ENCODE data around the gene LGALS4.
"Not testable (repeated sequence)": the region's sequence is repeated elsewhere in the genome, so short reads cannot be mapped to it uniquely, and the experiment has no call there.

The LGALS4 gene

DNA sequence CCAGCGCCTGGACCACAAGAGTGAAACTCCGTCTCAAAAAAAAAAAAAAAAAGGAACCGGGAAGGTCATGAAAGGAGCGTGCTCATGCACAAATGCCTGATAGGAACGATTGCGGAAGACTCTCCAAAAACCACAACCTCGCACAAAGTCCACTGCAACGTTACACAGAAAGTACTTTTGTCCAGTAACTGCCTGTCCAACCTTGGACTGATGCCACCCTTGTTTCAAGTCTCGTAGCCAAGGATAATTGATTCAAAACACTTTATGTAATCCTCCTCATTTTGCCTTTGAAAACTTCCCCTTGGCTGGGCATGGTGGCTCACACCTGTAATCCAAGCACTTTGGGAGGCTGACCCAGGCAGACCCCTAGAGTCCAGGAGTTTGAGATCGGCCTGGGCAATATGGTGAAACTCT, 53.1 kb downstream of the LGALS4 start:
- H3K79me2 ChIP-seq (ENCODE audit: insufficient read depth, low read depth), result no peaks in the 10 kb centered on the region
- no peaks in the 10 kb centered on the region for H3K36me3 ChIP-seq (ENCODE audit: insufficient read depth)
- H3K4me2 ChIP-seq, result no peak overlapping the region
- no peaks in the 10 kb centered on the region for H4K20me1 ChIP-seq (ENCODE audit: insufficient read depth)
- TF ChIP-seq, protein P1, sequence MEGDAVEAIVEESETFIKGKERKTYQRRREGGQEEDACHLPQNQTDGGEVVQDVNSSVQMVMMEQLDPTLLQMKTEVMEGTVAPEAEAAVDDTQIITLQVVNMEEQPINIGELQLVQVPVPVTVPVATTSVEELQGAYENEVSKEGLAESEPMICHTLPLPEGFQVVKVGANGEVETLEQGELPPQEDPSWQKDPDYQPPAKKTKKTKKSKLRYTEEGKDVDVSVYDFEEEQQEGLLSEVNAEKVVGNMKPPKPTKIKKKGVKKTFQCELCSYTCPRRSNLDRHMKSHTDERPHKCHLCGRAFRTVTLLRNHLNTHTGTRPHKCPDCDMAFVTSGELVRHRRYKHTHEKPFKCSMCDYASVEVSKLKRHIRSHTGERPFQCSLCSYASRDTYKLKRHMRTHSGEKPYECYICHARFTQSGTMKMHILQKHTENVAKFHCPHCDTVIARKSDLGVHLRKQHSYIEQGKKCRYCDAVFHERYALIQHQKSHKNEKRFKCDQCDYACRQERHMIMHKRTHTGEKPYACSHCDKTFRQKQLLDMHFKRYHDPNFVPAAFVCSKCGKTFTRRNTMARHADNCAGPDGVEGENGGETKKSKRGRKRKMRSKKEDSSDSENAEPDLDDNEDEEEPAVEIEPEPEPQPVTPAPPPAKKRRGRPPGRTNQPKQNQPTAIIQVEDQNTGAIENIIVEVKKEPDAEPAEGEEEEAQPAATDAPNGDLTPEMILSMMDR (conservative IDR thresholded peaks at IDR 0.05; ENCODE audit: low read depth, low read length), result no peak
- no peak overlapping the region for H3K9ac ChIP-seq
- no peaks in the 10 kb centered on the region for H3K4me1 ChIP-seq (ENCODE audit: low read depth, poor library complexity, severe bottlenecking)
- H3K27ac ChIP-seq, result no peak overlapping the region
- H2AFZ ChIP-seq (ENCODE audit: low read depth), result no peak overlapping the region
- no peak overlapping the region for H3K4me3 ChIP-seq (IDR thresholded peaks at IDR 0.05; ENCODE audit: insufficient read depth, low read depth, low read length)
- no peaks in the 10 kb centered on the region for H3K27me3 ChIP-seq (ENCODE audit: insufficient read depth, low read depth)

DNA sequence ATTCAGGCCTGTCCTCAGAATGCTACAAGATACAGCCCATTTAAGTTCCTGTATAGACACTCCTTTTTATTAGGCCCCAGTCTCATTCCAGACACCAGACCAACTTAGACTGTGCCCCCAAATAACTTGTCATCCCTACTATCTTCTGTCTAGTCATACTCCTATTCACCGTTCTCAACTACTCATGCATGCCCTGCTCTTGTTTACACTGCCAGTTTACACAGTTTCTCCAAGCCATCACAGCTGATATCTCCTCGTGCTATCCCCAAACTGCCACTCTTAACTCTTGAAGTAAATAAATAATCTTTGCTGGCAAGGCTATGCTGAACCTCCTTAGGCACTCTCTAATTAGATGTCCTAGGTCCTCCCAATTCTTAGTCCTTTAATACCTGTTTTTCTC, 58.5 kb downstream of the LGALS4 start:
- H3K9ac ChIP-seq; H3K27me3 ChIP-seq (ENCODE audit: insufficient read depth, low read depth); H3K36me3 ChIP-seq (ENCODE audit: insufficient read depth); H2AFZ ChIP-seq (ENCODE audit: low read depth); H3K4me3 ChIP-seq (IDR thresholded peaks at IDR 0.05; ENCODE audit: insufficient read depth, low read depth, low read length); H3K4me1 ChIP-seq (ENCODE audit: low read depth, poor library complexity, severe bottlenecking); H4K20me1 ChIP-seq (ENCODE audit: insufficient read depth); H3K4me2 ChIP-seq; H3K27ac ChIP-seq; H3K79me2 ChIP-seq (ENCODE audit: insufficient read depth, low read depth): not testable (repeated sequence)

DNA sequence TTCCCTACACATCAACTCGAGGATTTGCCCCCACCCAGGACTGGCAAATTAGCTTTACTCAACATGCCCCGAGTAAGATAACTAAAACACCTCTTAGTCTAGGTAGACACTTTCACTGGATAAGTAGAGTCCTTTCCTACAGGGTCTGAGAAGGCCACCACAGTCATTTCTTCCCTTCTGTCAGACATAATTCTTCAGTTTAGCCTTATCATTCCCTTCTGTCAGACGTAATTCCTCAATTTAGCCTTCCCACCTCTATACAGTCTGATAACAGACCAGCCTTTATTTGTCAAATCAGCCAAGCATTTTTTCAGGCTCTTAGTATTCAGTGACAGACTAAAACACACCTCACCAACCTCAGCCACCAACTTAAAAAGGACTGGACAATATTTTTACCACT, 59.0 kb downstream of the LGALS4 start:
- H4K20me1 ChIP-seq (ENCODE audit: insufficient read depth); H3K4me2 ChIP-seq: not testable (repeated sequence)

More for the DNA sequence above, 59.0 kb downstream of the LGALS4 start:
- not testable (repeated sequence) for H3K4me3 ChIP-seq (IDR thresholded peaks at IDR 0.05; ENCODE audit: insufficient read depth, low read depth, low read length); H3K79me2 ChIP-seq (ENCODE audit: insufficient read depth, low read depth); H3K36me3 ChIP-seq (ENCODE audit: insufficient read depth); H3K27ac ChIP-seq; H3K4me1 ChIP-seq (ENCODE audit: low read depth, poor library complexity, severe bottlenecking); H3K27me3 ChIP-seq (ENCODE audit: insufficient read depth, low read depth); H2AFZ ChIP-seq (ENCODE audit: low read depth); H3K9ac ChIP-seq

All from KMS-11 (cell line).